ENCODE measurements around the gene CCSER1.

DNA sequence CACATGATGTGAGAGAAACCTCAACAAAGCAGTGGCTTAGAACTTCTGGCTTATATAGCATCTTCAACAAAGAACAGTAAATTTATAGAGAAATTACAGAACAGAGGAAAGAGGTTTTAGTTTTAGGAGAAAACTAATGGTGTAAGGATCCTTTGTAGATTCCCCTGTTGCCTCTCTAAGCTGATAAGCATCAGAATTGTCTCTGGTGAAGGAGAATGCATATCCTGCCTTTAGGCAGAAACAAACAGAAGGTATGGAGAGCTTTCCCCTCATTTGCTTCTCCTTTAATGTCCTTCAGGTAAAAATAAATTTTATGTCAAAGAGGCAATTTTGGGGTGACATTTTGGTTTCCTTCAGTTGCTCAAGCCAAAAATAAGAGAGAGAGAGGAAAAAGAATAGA is 625.9 kb downstream of the CCSER1 start:
- TF ChIP-seq ZNF331 (CRISPR knock-in tag; IDR thresholded peaks at IDR 0.05; ENCODE audit: low read depth) (no peak), CTCF (conservative IDR thresholded peaks at IDR 0.05; ENCODE audit: low read depth in 2 of 2) (no peak), STAT1 (IDR thresholded peaks at IDR 0.05; ENCODE audit: unreplicated experiment) (no peak), POLR2AphosphoS5 (IDR thresholded peaks at IDR 0.05; ENCODE audit: low read depth) (no peak), JUNB (IDR thresholded peaks at IDR 0.05; ENCODE audit: unreplicated experiment) (no peak), EZH2 (IDR thresholded peaks at IDR 0.05; ENCODE audit: low read depth, unreplicated experiment) (no peak)
